Mucosa of stomach (tissue), 1 donor: ENCODE data around the gene RHBDF2.

Source experiments
- H3K27me3 ChIP-seq: one replicate; pipeline ENCODE4 v1.7.0; 2013; ENCODE audit warnings: mild to moderate bottlenecking, low read length; ENCODE audit not compliant: control insufficient read depth, insufficient read depth
- H3K36me3 ChIP-seq: one replicate; pipeline ENCODE4 v1.7.0; 2013; ENCODE audit warnings: low read length; ENCODE audit not compliant: control insufficient read depth, insufficient read depth
- H3K4me1 ChIP-seq: one replicate; pipeline ENCODE4 v1.7.0; 2013; ENCODE audit warnings: mild to moderate bottlenecking, low read length; ENCODE audit not compliant: control insufficient read depth, insufficient read depth
- H3K4me3 ChIP-seq: one replicate; pipeline ENCODE4 v1.7.0; 2013; ENCODE audit warnings: low read length
- H3K9ac ChIP-seq: one replicate; pipeline ENCODE4 v1.7.0; 2013; ENCODE audit warnings: mild to moderate bottlenecking, low read length, moderate library complexity
- H3K9me3 ChIP-seq: one replicate; pipeline ENCODE4 v1.7.0; 2013; ENCODE audit warnings: mild to moderate bottlenecking, low read length, moderate library complexity; ENCODE audit not compliant: control insufficient read depth
- donor health status: Pancreatic carcinoma.

The RHBDF2 gene

GRCh38 chr17:76439314-76439928 lies 61.8 kb downstream of the RHBDF2 start:
- Histone ChIP-seq H3K9ac (no peak overlapping the region), H3K36me3 (no peaks in the 10 kb centered on the region), H3K4me1 (peaks cover 6% of the 10 kb centered on the region), H3K9me3 (no peaks in the 10 kb centered on the region), H3K4me3 (no peak overlapping the region), H3K27me3 (no peaks in the 10 kb centered on the region)

DNA sequence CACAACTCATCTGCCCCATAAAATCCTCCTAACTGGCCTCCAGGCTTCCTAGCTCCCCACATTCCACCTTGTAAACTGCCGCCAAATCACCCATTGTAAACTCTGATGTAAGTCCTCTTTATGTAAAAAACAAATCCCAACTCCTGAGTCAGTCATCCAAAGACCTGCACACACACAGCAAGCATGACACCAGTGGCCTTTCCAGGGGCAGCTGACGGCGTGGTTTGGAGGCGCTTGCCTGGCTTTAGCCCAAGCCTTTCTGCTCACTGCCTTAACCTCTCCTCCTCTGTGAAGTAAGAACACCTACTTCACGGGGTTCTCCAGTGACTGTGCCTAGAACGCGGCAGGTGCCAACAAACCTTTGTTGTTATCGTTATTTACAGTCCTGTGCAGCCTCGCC lies 62.3 kb downstream of the RHBDF2 start:
- Histone ChIP-seq H3K9ac (no peak overlapping the region), H3K36me3 (no peaks in the 10 kb centered on the region), H3K4me3 (no peak overlapping the region), H3K9me3 (no peaks in the 10 kb centered on the region), H3K27me3 (no peaks in the 10 kb centered on the region), H3K4me1 (peaks cover 6% of the 10 kb centered on the region)

GRCh38 chr17:76437467-76438402 lies 63.5 kb downstream of the RHBDF2 start:
- H3K4me3 ChIP-seq: no peak overlapping the region
- no peaks in the 10 kb centered on the region for H3K9me3 ChIP-seq
- H3K36me3 ChIP-seq: no peaks in the 10 kb centered on the region
- peaks cover 6% of the 10 kb centered on the region for H3K4me1 ChIP-seq
- H3K9ac ChIP-seq: no peak overlapping the region
- H3K27me3 ChIP-seq: no peaks in the 10 kb centered on the region

DNA sequence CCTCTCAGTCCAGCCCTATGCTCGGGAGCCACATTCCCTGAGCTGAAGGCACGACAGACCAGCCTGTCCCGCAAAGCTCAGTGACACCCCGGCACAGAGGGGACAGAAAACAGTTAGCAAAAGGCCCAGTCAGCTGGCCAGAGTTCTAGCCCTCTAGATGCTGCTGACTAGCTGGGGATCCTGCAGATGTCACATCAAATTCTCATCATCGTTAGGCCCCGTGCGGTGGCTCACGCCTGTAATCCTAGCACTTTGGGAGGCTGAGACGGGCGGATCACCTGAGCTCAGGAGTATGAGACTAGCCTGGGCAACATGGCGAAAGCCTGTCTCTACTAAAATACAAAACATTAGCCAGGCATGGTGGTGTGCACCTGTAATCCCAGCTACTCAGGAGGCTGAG lies 65.5 kb downstream of the RHBDF2 start:
- Histone ChIP-seq H3K4me1 (peaks cover 6% of the 10 kb centered on the region), H3K9ac (no peak overlapping the region), H3K27me3 (no peaks in the 10 kb centered on the region), H3K9me3 (no peaks in the 10 kb centered on the region), H3K36me3 (no peaks in the 10 kb centered on the region), H3K4me3 (no peak overlapping the region)

- H3K9ac ChIP-seq: no peak overlapping the region
- H3K27me3 ChIP-seq: no peaks in the 10 kb centered on the region
These were observed 66.4 kb downstream of the RHBDF2 start for GRCh38 chr17:76434870-76435269.

DNA sequence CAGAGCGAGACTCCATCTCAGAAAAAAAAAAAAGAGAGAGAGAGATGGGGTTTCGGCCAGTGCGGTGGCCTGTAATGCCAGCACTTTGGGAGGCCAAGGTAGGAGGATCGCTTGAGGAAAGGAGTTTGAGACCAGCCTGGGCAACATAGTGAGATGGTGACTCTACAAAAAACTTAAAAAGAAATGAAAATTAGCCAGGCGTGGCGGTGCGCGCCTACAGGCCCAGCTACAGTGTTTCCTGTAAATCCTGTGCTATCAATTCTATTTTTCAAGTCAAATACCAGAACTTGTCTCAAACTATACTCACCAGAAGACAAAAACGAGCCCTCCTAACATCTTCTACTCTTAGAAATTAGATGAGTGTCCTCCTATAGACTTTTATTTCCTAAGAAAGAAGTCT lies 67.5 kb downstream of the RHBDF2 start:
- Histone ChIP-seq H3K4me1 (peaks cover 6% of the 10 kb centered on the region), H3K27me3 (no peaks in the 10 kb centered on the region), H3K36me3 (no peaks in the 10 kb centered on the region), H3K9ac (no peak overlapping the region), H3K4me3 (no peak overlapping the region), H3K9me3 (no peaks in the 10 kb centered on the region)

More at GRCh38 chr17:76434870-76435269, 66.4 kb downstream of the RHBDF2 start:
- H3K36me3 ChIP-seq: no peaks in the 10 kb centered on the region
- H3K9me3 ChIP-seq: no peaks in the 10 kb centered on the region
- H3K4me1 ChIP-seq: peaks cover 6% of the 10 kb centered on the region
- no peak overlapping the region for H3K4me3 ChIP-seq

DNA sequence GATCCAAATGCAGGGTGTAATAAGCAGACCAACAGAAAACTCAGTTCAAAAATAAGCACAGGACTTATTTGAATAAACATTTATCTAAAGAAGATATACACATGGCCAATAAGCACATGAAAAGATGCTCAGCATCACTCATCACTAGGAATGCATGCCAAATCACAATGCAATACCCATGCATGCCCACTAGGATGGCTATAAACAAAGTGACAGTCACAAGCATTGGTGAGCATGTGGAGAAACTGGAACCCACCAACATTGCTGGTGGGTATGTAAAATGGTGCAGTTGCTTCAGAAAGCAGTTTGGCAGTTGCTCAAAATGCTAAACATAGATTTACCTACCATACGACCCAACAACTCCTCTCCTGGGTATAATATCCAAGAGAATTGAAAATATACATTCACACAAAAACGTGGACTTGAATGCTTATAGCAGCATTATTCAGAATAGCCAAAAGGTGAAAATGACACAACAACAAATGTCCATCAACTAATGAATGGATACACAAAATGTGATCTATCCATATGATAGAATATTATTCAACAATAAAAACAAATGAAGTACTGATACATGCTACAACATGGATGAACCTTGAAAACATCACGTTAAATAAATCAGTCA lies 68.4 kb downstream of the RHBDF2 start:
- no peaks in the 10 kb centered on the region for H3K27me3 ChIP-seq
- no peak overlapping the region for H3K9ac ChIP-seq
- H3K4me1 ChIP-seq: peaks cover 6% of the 10 kb centered on the region
- no peak overlapping the region for H3K4me3 ChIP-seq
- no peaks in the 10 kb centered on the region for H3K36me3 ChIP-seq
- no peaks in the 10 kb centered on the region for H3K9me3 ChIP-seq

DNA sequence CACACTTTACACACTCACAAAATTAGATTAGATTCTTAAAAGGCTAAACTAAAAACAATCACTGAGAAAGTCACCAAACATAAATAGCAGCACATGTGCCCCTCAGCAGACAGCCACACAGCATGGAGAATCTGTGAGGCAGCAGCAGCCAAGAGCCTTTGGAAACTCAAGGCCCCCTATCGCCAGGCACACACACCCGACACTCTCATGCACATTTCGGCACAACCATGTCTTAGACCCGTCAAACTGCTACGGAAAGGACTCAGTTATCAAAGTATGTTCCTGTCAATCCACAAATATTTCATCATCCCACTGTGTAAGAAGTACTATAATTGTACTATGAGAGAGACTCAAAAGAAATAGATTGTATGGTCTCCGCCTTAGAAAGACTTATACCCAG lies 69.2 kb downstream of the RHBDF2 start:
- Histone ChIP-seq H3K9ac (no peak overlapping the region), H3K36me3 (no peaks in the 10 kb centered on the region), H3K4me1 (peaks cover 6% of the 10 kb centered on the region), H3K9me3 (no peaks in the 10 kb centered on the region), H3K4me3 (no peak overlapping the region), H3K27me3 (no peaks in the 10 kb centered on the region)

- no peaks in the 10 kb centered on the region for H3K9me3 ChIP-seq
- no peak overlapping the region for H3K9ac ChIP-seq
- H3K36me3 ChIP-seq: no peaks in the 10 kb centered on the region
- no peak overlapping the region for H3K4me3 ChIP-seq
- no peaks in the 10 kb centered on the region for H3K27me3 ChIP-seq
- H3K4me1 ChIP-seq: peaks cover 6% of the 10 kb centered on the region
These were observed 69.7 kb downstream of the RHBDF2 start for GRCh38 chr17:76431509-76431908.

- Histone ChIP-seq H3K9me3 (no peaks in the 10 kb centered on the region), H3K4me3 (no peak overlapping the region), H3K27me3 (no peaks in the 10 kb centered on the region), H3K4me1 (no peaks in the 10 kb centered on the region), H3K36me3 (no peaks in the 10 kb centered on the region), H3K9ac (no peak overlapping the region)
These were observed 72.7 kb downstream of the RHBDF2 start for GRCh38 chr17:76428511-76428910.

DNA sequence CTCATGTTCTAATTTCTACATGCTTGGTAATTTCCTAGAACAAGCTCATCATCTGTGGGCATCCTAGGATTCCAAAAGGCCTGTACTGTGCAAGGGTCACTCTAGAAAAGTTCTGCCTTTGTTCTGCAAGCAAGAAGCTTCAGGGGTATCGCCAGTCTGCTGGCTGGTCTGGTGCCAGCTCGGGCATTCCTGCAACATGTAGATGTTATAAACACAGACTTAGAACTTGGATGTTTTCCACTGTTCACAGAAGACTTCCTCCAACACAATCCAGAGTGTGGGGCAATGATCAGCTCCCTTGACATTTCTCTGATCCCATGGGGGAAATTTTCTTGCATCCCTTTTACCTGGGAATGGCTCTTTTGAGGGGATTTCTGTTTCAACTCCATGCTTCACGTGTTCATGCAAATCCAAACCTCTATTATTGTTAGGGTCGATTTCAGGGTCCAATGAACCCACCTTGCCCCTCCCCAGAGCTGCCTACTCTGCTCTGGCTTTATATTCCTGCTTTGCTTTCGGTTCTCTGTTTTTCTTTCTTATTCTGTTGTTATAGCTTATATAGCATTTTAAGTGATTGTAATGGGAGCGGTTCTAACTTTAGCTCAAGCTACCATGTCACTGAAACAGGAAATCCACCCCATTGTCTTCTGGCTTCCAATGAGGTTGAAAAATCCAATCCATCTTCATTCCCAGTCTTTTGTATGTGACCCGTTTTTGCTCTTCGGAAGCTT lies 73.6 kb downstream of the RHBDF2 start:
- Histone ChIP-seq H3K9me3 (no peaks in the 10 kb centered on the region), H3K27me3 (no peaks in the 10 kb centered on the region), H3K4me3 (no peak overlapping the region), H3K9ac (no peak overlapping the region), H3K36me3 (no peaks in the 10 kb centered on the region), H3K4me1 (no peaks in the 10 kb centered on the region)
